HG02610 (cell line): ENCODE data around the gene NACA2.
"Not testable (repeated sequence)": the region's sequence is repeated elsewhere in the genome, so short reads cannot be mapped to it uniquely, and the experiment has no call there.

Experiments
- ATAC-seq: cut with Tn5 transposase; IDR thresholded peaks from one replicate; pipeline ENCODE4 v1.9.1; 2021; ENCODE audit warnings: mild to moderate bottlenecking, moderate library complexity; ENCODE audit not compliant: unreplicated experiment

Gene NACA2

GRCh38 chr17:61600621-61601020 is 9.6 kb upstream of the NACA2 start:
- ATAC-seq: no peak

GRCh38 chr17:61599608-61600007 is 8.6 kb upstream of the NACA2 start:
- ATAC-seq: no peak

GRCh38 chr17:61598014-61598413 is 7.0 kb upstream of the NACA2 start:
- no peak for ATAC-seq

- ATAC-seq: no peak
Measured at GRCh38 chr17:61597607-61598006, 6.6 kb upstream of the NACA2 start.

- no peak for ATAC-seq
Measured at GRCh38 chr17:61595418-61596186, 4.6 kb upstream of the NACA2 start.

GRCh38 chr17:61594294-61594825 is 3.3 kb upstream of the NACA2 start:
- no peak for ATAC-seq

- ATAC-seq: no peak
Measured at GRCh38 chr17:61593426-61593825, 2.4 kb upstream of the NACA2 start.

- no peak for ATAC-seq
Measured at GRCh38 chr17:61591930-61592329, 911 bp upstream of the NACA2 start.

- ATAC-seq: no peak
Measured at GRCh38 chr17:61589990-61590389, 1.0 kb downstream of the NACA2 start.

- ATAC-seq: no peak
Measured at GRCh38 chr17:61587807-61588660, 3.0 kb downstream of the NACA2 start.

- ATAC-seq: no peak
Measured at GRCh38 chr17:61587242-61587641, 3.8 kb downstream of the NACA2 start.

- ATAC-seq: not testable (repeated sequence)
Measured at GRCh38 chr17:61586622-61587021, 4.4 kb downstream of the NACA2 start.

- no peak for ATAC-seq
Measured at GRCh38 chr17:61586031-61586566, 4.9 kb downstream of the NACA2 start.

- no peak for ATAC-seq
Measured at GRCh38 chr17:61584866-61585265, 6.2 kb downstream of the NACA2 start.

- no peak for ATAC-seq
Measured at GRCh38 chr17:61584266-61584665, 6.8 kb downstream of the NACA2 start.

- ATAC-seq: no peak
Measured at GRCh38 chr17:61583660-61584264, 7.3 kb downstream of the NACA2 start.

GRCh38 chr17:61583242-61583641 is 7.8 kb downstream of the NACA2 start:
- ATAC-seq: no peak

- ATAC-seq: no peak
Measured at GRCh38 chr17:61582593-61582992, 8.4 kb downstream of the NACA2 start.

GRCh38 chr17:61581611-61582349 is 9.2 kb downstream of the NACA2 start:
- no peak for ATAC-seq

GRCh38 chr17:61580502-61580901 is 10.5 kb downstream of the NACA2 start:
- ATAC-seq: no peak
